SK-N-SH (cell line): ENCODE measurements around the gene NOL8.

Source experiments
- CTCF ChIP-seq: fragments of 200-600 bp; sonication (generic); IDR thresholded peaks from 2 replicates; pipeline ENCODE4 v1.6.1; 2017; ENCODE audit warnings: antibody characterized with exemption, mild to moderate bottlenecking, moderate library complexity
- ELF1 ChIP-seq: IDR thresholded peaks from 2 replicates; pipeline ENCODE4 v1.4.0; 2012
- EP300 ChIP-seq, 2 experiments: IDR thresholded peaks; 2 replicates each; pipeline versions ENCODE4 v1.4.0 to v1.6.1; 2012; ENCODE audit warnings: borderline replicate concordance in 1 of 2, low read depth in 1 of 2, low read length in 1 of 2
- FOSL2 ChIP-seq: IDR thresholded peaks from 2 replicates; pipeline ENCODE4 v1.4.0; 2012; ENCODE audit warnings: low read depth, mild to moderate bottlenecking, moderate library complexity, borderline replicate concordance
- FOXM1 ChIP-seq: IDR thresholded peaks from 2 replicates; pipeline ENCODE4 v1.4.0; 2012; ENCODE audit warnings: low read depth, mild to moderate bottlenecking
- MEF2A ChIP-seq: IDR thresholded peaks from 2 replicates; pipeline ENCODE4 v1.4.0; 2012; ENCODE audit warnings: low read depth, borderline replicate concordance
- POLR2AphosphoS5 ChIP-seq: IDR thresholded peaks from 2 replicates; pipeline ENCODE4 v1.6.1; 2012; ENCODE audit warnings: low read depth, low read length
- RAD21 ChIP-seq: IDR thresholded peaks from 2 replicates; pipeline ENCODE4 v1.6.1; 2012; ENCODE audit warnings: mild to moderate bottlenecking, low read length
- RCOR1 ChIP-seq: fragments of 150-350 bp; IDR thresholded peaks from 2 replicates; pipeline ENCODE4 v1.6.1; 2017; ENCODE audit warnings: antibody characterized with exemption, low read length
- REST ChIP-seq: IDR thresholded peaks from 2 replicates; pipeline ENCODE4 v1.6.1; 2012; ENCODE audit warnings: mild to moderate bottlenecking, low read depth, low read length, moderate library complexity
- TF ChIP-seq, protein P1 (sequence below): IDR thresholded peaks from 2 replicates; pipeline ENCODE4 v1.4.0; 2012; ENCODE audit warnings: low read depth, borderline replicate concordance
- TF ChIP-seq, protein P2 (sequence below): IDR thresholded peaks from 2 replicates; pipeline ENCODE4 v1.4.0; 2012; ENCODE audit warnings: low read depth

GRCh38 chr9:92300936-92301335 lies 24.2 kb downstream of the NOL8 start:
- TF ChIP-seq CTCF (no peak), EP300 (IDR thresholded peaks at IDR 0.05; ENCODE audit: borderline replicate concordance in 1 of 2, low read depth in 1 of 2, low read length in 1 of 2) (no peak), FOSL2 (no peak), POLR2AphosphoS5 (no peak), ELF1 (no peak), REST (no peak), RCOR1 (no peak), RAD21 (no peak), MEF2A (no peak), FOXM1 (no peak)
- TF ChIP-seq, protein P1, sequence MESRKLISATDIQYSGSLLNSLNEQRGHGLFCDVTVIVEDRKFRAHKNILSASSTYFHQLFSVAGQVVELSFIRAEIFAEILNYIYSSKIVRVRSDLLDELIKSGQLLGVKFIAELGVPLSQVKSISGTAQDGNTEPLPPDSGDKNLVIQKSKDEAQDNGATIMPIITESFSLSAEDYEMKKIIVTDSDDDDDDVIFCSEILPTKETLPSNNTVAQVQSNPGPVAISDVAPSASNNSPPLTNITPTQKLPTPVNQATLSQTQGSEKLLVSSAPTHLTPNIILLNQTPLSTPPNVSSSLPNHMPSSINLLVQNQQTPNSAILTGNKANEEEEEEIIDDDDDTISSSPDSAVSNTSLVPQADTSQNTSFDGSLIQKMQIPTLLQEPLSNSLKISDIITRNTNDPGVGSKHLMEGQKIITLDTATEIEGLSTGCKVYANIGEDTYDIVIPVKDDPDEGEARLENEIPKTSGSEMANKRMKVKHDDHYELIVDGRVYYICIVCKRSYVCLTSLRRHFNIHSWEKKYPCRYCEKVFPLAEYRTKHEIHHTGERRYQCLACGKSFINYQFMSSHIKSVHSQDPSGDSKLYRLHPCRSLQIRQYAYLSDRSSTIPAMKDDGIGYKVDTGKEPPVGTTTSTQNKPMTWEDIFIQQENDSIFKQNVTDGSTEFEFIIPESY, result no peak
- TF ChIP-seq, protein P2, sequence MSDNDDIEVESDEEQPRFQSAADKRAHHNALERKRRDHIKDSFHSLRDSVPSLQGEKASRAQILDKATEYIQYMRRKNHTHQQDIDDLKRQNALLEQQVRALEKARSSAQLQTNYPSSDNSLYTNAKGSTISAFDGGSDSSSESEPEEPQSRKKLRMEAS, result no peak
